ENCODE measurements around the gene CCDC80.

Gene CCDC80

GRCh38 chr3:112572701-112573100 is 68.2 kb downstream of the CCDC80 start:
- no peak for TF ChIP-seq CTCF (IDR thresholded peaks at IDR 0.05; ENCODE audit: low read length)
- no peak for TF ChIP-seq EZH2 (IDR thresholded peaks at IDR 0.05; ENCODE audit: borderline replicate concordance, low read length)
- H3K79me2 ChIP-seq (ENCODE audit: insufficient read depth, low read length), result no peaks in the 10 kb centered on the region
- H3F3A ChIP-seq (ENCODE audit: insufficient read depth, low read length), result no peaks in the 10 kb centered on the region
- no peaks in the 10 kb centered on the region for H3K27me3 ChIP-seq (ENCODE audit: insufficient read depth, low read length)
- no peaks in the 10 kb centered on the region for H3K9me3 ChIP-seq (ENCODE audit: low read length)
- H3K36me3 ChIP-seq (ENCODE audit: insufficient read depth, low read length), result peaks cover 44% of the 10 kb centered on the region
- no peak overlapping the region for H3K4me2 ChIP-seq (ENCODE audit: low read length)
- no peak overlapping the region for H2AFZ ChIP-seq (ENCODE audit: low read length)
- no peak overlapping the region for H3K4me3 ChIP-seq (ENCODE audit: low read depth, low read length, poor library complexity, severe bottlenecking)
- no peak overlapping the region for H3K9ac ChIP-seq (ENCODE audit: low read length)
- H3K27ac ChIP-seq (ENCODE audit: low read depth, low read length, poor library complexity, severe bottlenecking), result no peak overlapping the region
- H4K20me1 ChIP-seq (ENCODE audit: insufficient read depth, low read length), result no peaks in the 10 kb centered on the region
- H3K9me2 ChIP-seq (ENCODE audit: low read depth, low read length), result no peaks in the 10 kb centered on the region
- no peaks in the 10 kb centered on the region for H3K4me1 ChIP-seq (ENCODE audit: insufficient read depth, low read length, severe bottlenecking)

- TF ChIP-seq CTCF (IDR thresholded peaks at IDR 0.05; ENCODE audit: low read length) (no peak), EZH2 (IDR thresholded peaks at IDR 0.05; ENCODE audit: borderline replicate concordance, low read length) (no peak)
- no peaks in the 10 kb centered on the region for H3F3A ChIP-seq (ENCODE audit: insufficient read depth, low read length)
- H3K4me3 ChIP-seq (ENCODE audit: low read depth, low read length, poor library complexity, severe bottlenecking), result no peak overlapping the region
- H3K4me2 ChIP-seq (ENCODE audit: low read length), result no peak overlapping the region
- H3K9ac ChIP-seq (ENCODE audit: low read length), result no peak overlapping the region
- no peaks in the 10 kb centered on the region for H4K20me1 ChIP-seq (ENCODE audit: insufficient read depth, low read length)
- H3K27me3 ChIP-seq (ENCODE audit: insufficient read depth, low read length), result no peaks in the 10 kb centered on the region
- no peak overlapping the region for H2AFZ ChIP-seq (ENCODE audit: low read length)
- H3K4me1 ChIP-seq (ENCODE audit: insufficient read depth, low read length, severe bottlenecking), result no peaks in the 10 kb centered on the region
- peaks cover 41% of the 10 kb centered on the region for H3K36me3 ChIP-seq (ENCODE audit: insufficient read depth, low read length)
- H3K9me2 ChIP-seq (ENCODE audit: low read depth, low read length), result no peaks in the 10 kb centered on the region
- no peaks in the 10 kb centered on the region for H3K9me3 ChIP-seq (ENCODE audit: low read length)
- no peaks in the 10 kb centered on the region for H3K79me2 ChIP-seq (ENCODE audit: insufficient read depth, low read length)
- H3K27ac ChIP-seq (ENCODE audit: low read depth, low read length, poor library complexity, severe bottlenecking), result no peak overlapping the region
These were observed 71.7 kb downstream of the CCDC80 start for GRCh38 chr3:112569265-112569664.

- no peak overlapping the region for H3K27ac ChIP-seq (ENCODE audit: low read depth, low read length, poor library complexity, severe bottlenecking)
- H3K79me2 ChIP-seq (ENCODE audit: insufficient read depth, low read length), result no peaks in the 10 kb centered on the region
These were observed 72.3 kb downstream of the CCDC80 start for GRCh38 chr3:112568642-112569041.

More at GRCh38 chr3:112568642-112569041, 72.3 kb downstream of the CCDC80 start:
- no peaks in the 10 kb centered on the region for H3K27me3 ChIP-seq (ENCODE audit: insufficient read depth, low read length)
- no peaks in the 10 kb centered on the region for H3K9me2 ChIP-seq (ENCODE audit: low read depth, low read length)
- H3K4me3 ChIP-seq (ENCODE audit: low read depth, low read length, poor library complexity, severe bottlenecking), result no peak overlapping the region
- no peaks in the 10 kb centered on the region for H3F3A ChIP-seq (ENCODE audit: insufficient read depth, low read length)
- no peaks in the 10 kb centered on the region for H4K20me1 ChIP-seq (ENCODE audit: insufficient read depth, low read length)
- TF ChIP-seq EZH2 (IDR thresholded peaks at IDR 0.05; ENCODE audit: borderline replicate concordance, low read length) (no peak), CTCF (IDR thresholded peaks at IDR 0.05; ENCODE audit: low read length) (no peak)
- no peaks in the 10 kb centered on the region for H3K9me3 ChIP-seq (ENCODE audit: low read length)
- no peak overlapping the region for H2AFZ ChIP-seq (ENCODE audit: low read length)
- H3K36me3 ChIP-seq (ENCODE audit: insufficient read depth, low read length), result peaks cover 35% of the 10 kb centered on the region
- H3K4me1 ChIP-seq (ENCODE audit: insufficient read depth, low read length, severe bottlenecking), result peaks cover 5% of the 10 kb centered on the region
- H3K9ac ChIP-seq (ENCODE audit: low read length), result no peak overlapping the region
- H3K4me2 ChIP-seq (ENCODE audit: low read length), result no peak overlapping the region

Data from OCI-LY1 (cell line).